HEK293 (cell line): Measurements from ENCODE around the gene PLOD2.
"Not testable (repeated sequence)": the region's sequence is repeated elsewhere in the genome, so short reads cannot be mapped to it uniquely, and the experiment has no call there.

ENCODE experiments used
- CTCF ChIA-PET: fragments of 350-600 bp; formaldehyde crosslinking; extraction: SDS; loops from one replicate; lab custom pipeline; 2021; ENCODE audit warnings: antibody characterized with exemption; lab: Yijun Ruan, JAX
- POLR2A ChIA-PET: fragments of 300-600 bp; formaldehyde crosslinking; extraction: SDS; loops from one replicate; lab custom pipeline; 2020; ENCODE audit warnings: antibody characterized with exemption, inconsistent platforms; lab: Yijun Ruan, JAX
- H3K27ac ChIP-seq: fragments of 200-500 bp; sonication (Bioruptor generic); 2 replicates; pipeline ENCODE4 v1.5.1; 2014; ENCODE audit warnings: low read depth, low read length, control low read depth, inconsistent platforms; ENCODE audit errors: extremely low read depth
- H3K36me3 ChIP-seq, 2 experiments: fragments of 200-500 bp in 1 of 2; sonication (Bioruptor generic) in 1 of 2; 1 replicate in 1 of 2; 2 replicates in 1 of 2; pipeline ENCODE4 v1.5.1; 2014 to 2017; ENCODE audit warnings: inconsistent platforms in 2 of 2, low read length in 2 of 2; ENCODE audit not compliant: control insufficient read depth in 2 of 2, insufficient read depth in 1 of 2
- H3K4me1 ChIP-seq: fragments of 200-500 bp; sonication (Bioruptor generic); 2 replicates; pipeline ENCODE4 v1.5.1; 2014; ENCODE audit warnings: mild to moderate bottlenecking, low read length, inconsistent platforms; ENCODE audit not compliant: control insufficient read depth, insufficient read depth
- H3K4me3 ChIP-seq: 2 replicates; pipeline ENCODE4 v1.5.1; 2011; ENCODE audit warnings: low read depth, mild to moderate bottlenecking, control low read depth, low read length, moderate library complexity
- H3K9me3 ChIP-seq: fragments of 200-500 bp; sonication (Bioruptor generic); 2 replicates; pipeline ENCODE4 v1.5.1; 2014; ENCODE audit warnings: low read depth, low read length, inconsistent platforms; ENCODE audit not compliant: control insufficient read depth, insufficient read depth
- FEZF1 ChIP-seq: fragments of 450-650 bp; formaldehyde crosslinking; IDR thresholded peaks from 2 replicates; pipeline ENCODE4 v1.5.1; 2016; ENCODE audit warnings: missing biosample characterization, missing genetic modification characterization
- GFI1B ChIP-seq: fragments of 450-650 bp; formaldehyde crosslinking; IDR thresholded peaks from 2 replicates; pipeline ENCODE4 v1.5.1; 2016; ENCODE audit warnings: missing biosample characterization, missing genetic modification characterization
- SCRT1 ChIP-seq: fragments of 450-650 bp; formaldehyde crosslinking; IDR thresholded peaks from 2 replicates; pipeline ENCODE4 v1.5.1; 2016; ENCODE audit warnings: missing biosample characterization, missing genetic modification characterization, borderline replicate concordance
- YY1 ChIP-seq: fragments of 450-650 bp; formaldehyde crosslinking; IDR thresholded peaks from 2 replicates; pipeline ENCODE4 v1.5.1; 2018; ENCODE audit warnings: missing biosample characterization, missing genetic modification characterization
- ZFP41 ChIP-seq: fragments of 450-650 bp; formaldehyde crosslinking; IDR thresholded peaks from 2 replicates; pipeline ENCODE4 v1.5.1; 2016; ENCODE audit warnings: missing biosample characterization, missing genetic modification characterization, borderline replicate concordance
- ZNF112 ChIP-seq: fragments of 450-650 bp; formaldehyde crosslinking; IDR thresholded peaks from 2 replicates; pipeline ENCODE4 v1.5.0; 2017; ENCODE audit warnings: missing biosample characterization, missing genetic modification characterization
- ZNF133 ChIP-seq: fragments of 450-650 bp; formaldehyde crosslinking; IDR thresholded peaks from 2 replicates; pipeline ENCODE4 v1.5.1; 2016; ENCODE audit warnings: missing biosample characterization, missing genetic modification characterization
- ZNF223 ChIP-seq: fragments of 450-650 bp; formaldehyde crosslinking; IDR thresholded peaks from 2 replicates; pipeline ENCODE4 v1.5.1; 2016; ENCODE audit warnings: missing biosample characterization, missing genetic modification characterization
- ZNF26 ChIP-seq: fragments of 450-650 bp; formaldehyde crosslinking; IDR thresholded peaks from 2 replicates; pipeline ENCODE4 v1.5.1; 2016; ENCODE audit warnings: missing biosample characterization, missing genetic modification characterization
- ZNF341 ChIP-seq: fragments of 450-650 bp; formaldehyde crosslinking; IDR thresholded peaks from 2 replicates; pipeline ENCODE4; 2016; ENCODE audit warnings: low read depth, missing biosample characterization, missing genetic modification characterization
- ZNF561 ChIP-seq: fragments of 450-650 bp; IDR thresholded peaks from 2 replicates; pipeline ENCODE4 v1.5.1; 2018; ENCODE audit warnings: missing biosample characterization, missing genetic modification characterization, borderline replicate concordance
- ZNF610 ChIP-seq: fragments of 450-650 bp; formaldehyde crosslinking; IDR thresholded peaks from 2 replicates; pipeline ENCODE4 v1.5.1; 2016; ENCODE audit warnings: missing biosample characterization, missing genetic modification characterization, borderline replicate concordance
- ZNF785 ChIP-seq: fragments of 450-650 bp; formaldehyde crosslinking; IDR thresholded peaks from 2 replicates; pipeline ENCODE4 v1.5.1; 2016; ENCODE audit warnings: missing biosample characterization, missing genetic modification characterization
- TF ChIP-seq, protein P1 (sequence below): fragments of 450-650 bp; formaldehyde crosslinking; IDR thresholded peaks from 2 replicates; pipeline ENCODE4 v1.5.1; 2016; ENCODE audit warnings: missing biosample characterization, missing genetic modification characterization
- TF ChIP-seq, protein P2 (sequence below): fragments of 450-650 bp; formaldehyde crosslinking; IDR thresholded peaks from 2 replicates; pipeline ENCODE4 v1.5.1; 2016; ENCODE audit warnings: missing biosample characterization, missing genetic modification characterization
- TF ChIP-seq, protein P3 (sequence below): fragments of 450-650 bp; formaldehyde crosslinking; IDR thresholded peaks from 2 replicates; pipeline ENCODE4 v1.5.1; 2017; ENCODE audit warnings: missing biosample characterization, missing genetic modification characterization

Gene PLOD2

DNA sequence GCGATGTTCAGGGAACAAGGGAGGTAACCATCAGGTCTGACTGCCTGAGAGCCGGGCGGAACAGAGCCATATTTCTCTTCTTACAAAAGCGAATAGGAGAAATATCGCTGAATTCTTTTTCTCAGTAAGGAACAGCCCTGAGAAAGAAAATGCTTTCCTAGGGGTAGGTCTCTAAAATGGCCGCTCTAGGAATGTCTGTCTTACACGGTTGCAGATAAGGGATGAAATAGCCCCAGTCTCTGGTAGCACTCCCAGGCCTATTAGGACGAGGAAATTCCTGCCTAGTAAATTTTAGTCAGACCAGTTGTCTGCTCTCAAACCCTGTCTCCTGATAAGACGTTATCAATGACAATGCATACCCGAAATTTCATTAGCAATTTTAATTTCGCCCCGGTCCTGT, 47.2 kb downstream of the PLOD2 start:
- H3K9me3 ChIP-seq, H3K36me3 ChIP-seq, CTCF ChIA-PET, H3K27ac ChIP-seq, H3K4me1 ChIP-seq, POLR2A ChIA-PET, H3K4me3 ChIP-seq: not testable (repeated sequence)

GRCh38 chr3:146111337-146111736, 49.6 kb downstream of the PLOD2 start:
- Histone ChIP-seq H3K9me3 (no peaks in the 10 kb centered on the region), H3K4me3 (no peak overlapping the region), H3K36me3 (peaks cover 4 to 5% of the 10 kb centered on the region in 2 experiments; a peak in 1 of 3 replicates), H3K4me1 (no peaks in the 10 kb centered on the region), H3K27ac (no peak overlapping the region)
- TF ChIP-seq, protein P1, sequence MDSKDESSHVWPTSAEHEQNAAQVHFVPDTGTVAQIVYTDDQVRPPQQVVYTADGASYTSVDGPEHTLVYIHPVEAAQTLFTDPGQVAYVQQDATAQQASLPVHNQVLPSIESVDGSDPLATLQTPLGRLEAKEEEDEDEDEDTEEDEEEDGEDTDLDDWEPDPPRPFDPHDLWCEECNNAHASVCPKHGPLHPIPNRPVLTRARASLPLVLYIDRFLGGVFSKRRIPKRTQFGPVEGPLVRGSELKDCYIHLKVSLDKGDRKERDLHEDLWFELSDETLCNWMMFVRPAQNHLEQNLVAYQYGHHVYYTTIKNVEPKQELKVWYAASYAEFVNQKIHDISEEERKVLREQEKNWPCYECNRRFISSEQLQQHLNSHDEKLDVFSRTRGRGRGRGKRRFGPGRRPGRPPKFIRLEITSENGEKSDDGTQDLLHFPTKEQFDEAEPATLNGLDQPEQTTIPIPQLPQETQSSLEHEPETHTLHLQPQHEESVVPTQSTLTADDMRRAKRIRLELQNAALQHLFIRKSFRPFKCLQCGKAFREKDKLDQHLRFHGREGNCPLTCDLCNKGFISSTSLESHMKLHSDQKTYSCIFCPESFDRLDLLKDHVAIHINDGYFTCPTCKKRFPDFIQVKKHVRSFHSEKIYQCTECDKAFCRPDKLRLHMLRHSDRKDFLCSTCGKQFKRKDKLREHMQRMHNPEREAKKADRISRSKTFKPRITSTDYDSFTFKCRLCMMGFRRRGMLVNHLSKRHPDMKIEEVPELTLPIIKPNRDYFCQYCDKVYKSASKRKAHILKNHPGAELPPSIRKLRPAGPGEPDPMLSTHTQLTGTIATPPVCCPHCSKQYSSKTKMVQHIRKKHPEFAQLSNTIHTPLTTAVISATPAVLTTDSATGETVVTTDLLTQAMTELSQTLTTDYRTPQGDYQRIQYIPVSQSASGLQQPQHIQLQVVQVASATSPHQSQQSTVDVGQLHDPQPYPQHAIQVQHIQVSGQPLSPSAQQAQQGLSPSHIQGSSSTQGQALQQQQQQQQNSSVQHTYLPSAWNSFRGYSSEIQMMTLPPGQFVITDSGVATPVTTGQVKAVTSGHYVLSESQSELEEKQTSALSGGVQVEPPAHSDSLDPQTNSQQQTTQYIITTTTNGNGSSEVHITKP: no peak
- TF ChIP-seq ZNF561 (tag by site-specific recombination) (no peak), ZNF112 (tag by site-specific recombination) (no peak), FEZF1 (tag by site-specific recombination) (no peak), ZFP41 (tag by site-specific recombination) (no peak), SCRT1 (tag by site-specific recombination) (no peak), YY1 (tag by site-specific recombination) (no peak), ZNF223 (tag by site-specific recombination) (no peak), ZNF133 (no peak), ZNF785 (tag by site-specific recombination) (no peak), ZNF610 (tag by site-specific recombination) (no peak)
- TF ChIP-seq, protein P2, sequence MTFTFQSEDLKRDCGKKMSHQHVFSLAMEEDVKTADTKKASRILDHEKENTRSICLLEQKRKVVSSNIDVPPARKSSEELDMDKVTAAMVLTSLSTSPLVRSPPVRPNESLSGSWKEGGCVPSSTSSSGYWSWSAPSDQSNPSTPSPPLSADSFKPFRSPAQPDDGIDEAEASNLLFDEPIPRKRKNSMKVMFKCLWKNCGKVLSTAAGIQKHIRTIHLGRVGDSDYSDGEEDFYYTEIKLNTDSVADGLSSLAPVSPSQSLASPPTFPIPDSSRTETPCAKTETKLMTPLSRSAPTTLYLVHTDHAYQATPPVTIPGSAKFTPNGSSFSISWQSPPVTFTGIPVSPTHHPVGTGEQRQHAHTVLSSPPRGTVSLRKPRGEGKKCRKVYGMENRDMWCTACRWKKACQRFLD: no peak
- TF ChIP-seq, protein P3, sequence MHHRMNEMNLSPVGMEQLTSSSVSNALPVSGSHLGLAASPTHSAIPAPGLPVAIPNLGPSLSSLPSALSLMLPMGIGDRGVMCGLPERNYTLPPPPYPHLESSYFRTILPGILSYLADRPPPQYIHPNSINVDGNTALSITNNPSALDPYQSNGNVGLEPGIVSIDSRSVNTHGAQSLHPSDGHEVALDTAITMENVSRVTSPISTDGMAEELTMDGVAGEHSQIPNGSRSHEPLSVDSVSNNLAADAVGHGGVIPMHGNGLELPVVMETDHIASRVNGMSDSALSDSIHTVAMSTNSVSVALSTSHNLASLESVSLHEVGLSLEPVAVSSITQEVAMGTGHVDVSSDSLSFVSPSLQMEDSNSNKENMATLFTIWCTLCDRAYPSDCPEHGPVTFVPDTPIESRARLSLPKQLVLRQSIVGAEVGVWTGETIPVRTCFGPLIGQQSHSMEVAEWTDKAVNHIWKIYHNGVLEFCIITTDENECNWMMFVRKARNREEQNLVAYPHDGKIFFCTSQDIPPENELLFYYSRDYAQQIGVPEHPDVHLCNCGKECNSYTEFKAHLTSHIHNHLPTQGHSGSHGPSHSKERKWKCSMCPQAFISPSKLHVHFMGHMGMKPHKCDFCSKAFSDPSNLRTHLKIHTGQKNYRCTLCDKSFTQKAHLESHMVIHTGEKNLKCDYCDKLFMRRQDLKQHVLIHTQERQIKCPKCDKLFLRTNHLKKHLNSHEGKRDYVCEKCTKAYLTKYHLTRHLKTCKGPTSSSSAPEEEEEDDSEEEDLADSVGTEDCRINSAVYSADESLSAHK (tag by site-specific recombination): no peak
- POLR2A ChIA-PET: no interaction called here
- CTCF ChIA-PET: interaction anchor here (0.5 kb wide), 1 partner anchor 733 kb away, joined by 3 read pairs; no protein-coding TSS in a partner anchor

DNA sequence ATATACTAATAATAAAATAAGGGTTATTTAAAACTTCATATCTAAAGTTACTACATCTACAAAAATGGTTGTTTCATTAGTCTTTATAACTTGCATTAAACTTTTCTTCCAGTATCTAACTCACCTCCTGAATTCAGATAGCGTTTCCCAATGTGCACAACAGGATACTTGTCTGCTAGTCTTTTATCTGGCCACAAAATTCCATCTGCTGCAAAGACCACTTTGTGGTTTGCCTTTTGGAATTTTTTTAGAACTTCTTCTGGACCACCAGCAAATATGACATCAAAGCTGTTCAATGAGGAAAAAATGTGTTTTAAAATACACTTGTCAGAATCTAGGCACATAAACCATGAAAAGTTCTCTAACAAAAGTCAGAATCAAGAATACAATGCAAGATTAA, 50.8 kb downstream of the PLOD2 start:
- Histone ChIP-seq H3K4me3 (no peak overlapping the region), H3K9me3 (no peaks in the 10 kb centered on the region), H3K27ac (no peak overlapping the region), H3K36me3 (peaks cover 0 to 15% of the 10 kb centered on the region in 2 experiments; a peak in 1 of 3 replicates), H3K4me1 (no peaks in the 10 kb centered on the region)
- TF ChIP-seq GFI1B (tag by site-specific recombination) (no peak), ZNF341 (tag by site-specific recombination) (no peak), ZNF26 (tag by site-specific recombination) (no peak)
- CTCF ChIA-PET: interaction anchor here (0.8 to 1.0 kb wide), 2 partner anchors 12 to 44 kb away, joined by 3 read pairs; no protein-coding TSS in a partner anchor
- POLR2A ChIA-PET: no interaction called here
